Frontal cortex (tissue), 4 donors: ENCODE results near the gene KCNC1. TPM values are rescaled to one million over a fixed set of nuclear protein-coding genes. Genes with fewer than 3 reads are reported as not detected.

ENCODE experiments used
- DNase-seq, 2 donors: peaks; one replicate each; pipeline ENCODE4 v3.0.0; 2012; ENCODE audit warnings: low spot score in 2 of 2
- FAIRE-seq: peaks from 2 replicates; lab custom pipeline; 2012; peaks lifted over from hg19 to GRCh38; lab: Jason Lieb, UNC
- total RNA-seq: library from RNA; depleted of rRNA; stranded (reverse); fragments of >200 nt; gene quantifications from one replicate; pipeline ENCODE4 v1.2.3, GENCODE V29; 2014
- donor health status: control.
- donor health status: control.
- donor health status: control.

KCNC1 gene
- total RNA-seq, 1 donor from 2014 or later: 5.3 TPM

DNA sequence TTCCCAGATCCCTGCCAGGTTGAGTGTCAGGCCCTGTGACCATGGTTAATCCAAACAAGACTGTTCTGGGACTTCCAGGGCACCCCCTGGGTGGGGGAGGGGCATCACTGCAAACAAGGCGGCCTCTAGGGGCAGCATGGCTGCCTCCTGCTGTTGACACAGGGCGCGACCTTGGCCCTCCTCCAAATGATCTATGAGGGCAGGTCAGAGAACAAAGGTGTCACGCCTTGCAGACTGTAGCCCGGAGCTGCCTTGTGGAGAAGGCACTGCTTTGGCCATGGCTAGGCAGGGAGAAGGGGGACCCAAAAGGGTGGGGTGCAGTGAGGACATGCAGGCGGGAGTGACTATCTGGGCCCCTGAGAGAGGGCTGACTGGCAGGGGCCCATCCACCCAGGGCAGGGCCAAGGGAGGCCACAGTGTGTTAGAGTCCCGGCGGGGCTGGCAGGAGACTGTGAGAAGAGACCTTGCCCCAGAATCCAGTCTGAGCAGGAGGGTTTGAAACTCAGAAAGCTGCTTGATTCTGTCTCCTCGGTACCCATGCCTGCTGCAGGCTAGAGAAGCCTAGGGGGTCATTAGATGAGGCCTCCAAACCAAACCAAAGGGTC, 35.6 kb downstream of the KCNC1 start:
- FAIRE-seq (no peak), DNase-seq (no peak)

DNA sequence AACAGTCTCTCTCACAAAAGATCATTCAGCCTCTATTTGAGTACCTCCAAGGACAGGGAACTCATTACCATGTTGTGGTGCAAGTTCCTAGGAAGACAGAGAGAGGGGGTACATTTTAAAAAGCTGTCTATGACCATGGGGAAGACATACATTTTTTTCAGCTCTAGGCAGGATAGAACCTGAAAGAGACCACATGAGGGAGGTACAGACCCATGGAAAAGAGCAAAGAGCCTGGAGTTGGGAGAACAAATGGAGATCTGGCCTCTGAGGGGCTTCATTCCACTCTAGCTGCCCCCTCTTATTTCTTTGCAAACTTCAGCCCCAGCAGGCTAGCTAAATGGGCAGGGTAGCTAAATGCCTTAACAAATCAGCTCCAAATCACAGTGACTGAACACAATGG, 36.3 kb downstream of the KCNC1 start:
- FAIRE-seq (no peak), DNase-seq (no peak)

DNA sequence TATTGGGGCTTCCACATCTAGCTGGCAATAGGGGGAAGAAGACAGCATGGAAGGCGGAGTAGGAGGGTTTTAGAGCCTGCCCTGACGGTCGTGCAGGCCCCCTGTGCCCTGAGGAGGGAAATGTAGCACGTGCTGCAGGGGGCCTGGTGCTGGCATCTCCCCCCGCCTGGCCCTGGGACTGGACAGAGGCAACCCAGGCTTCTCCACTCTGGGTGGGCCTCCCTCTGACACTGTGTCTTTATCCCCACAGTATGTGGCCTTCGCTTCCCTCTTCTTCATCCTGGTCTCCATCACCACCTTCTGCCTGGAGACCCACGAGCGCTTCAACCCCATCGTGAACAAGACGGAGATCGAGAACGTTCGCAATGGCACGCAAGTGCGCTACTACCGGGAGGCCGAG, 36.8 kb downstream of the KCNC1 start:
- no peak for DNase-seq
- FAIRE-seq: no peak

DNA sequence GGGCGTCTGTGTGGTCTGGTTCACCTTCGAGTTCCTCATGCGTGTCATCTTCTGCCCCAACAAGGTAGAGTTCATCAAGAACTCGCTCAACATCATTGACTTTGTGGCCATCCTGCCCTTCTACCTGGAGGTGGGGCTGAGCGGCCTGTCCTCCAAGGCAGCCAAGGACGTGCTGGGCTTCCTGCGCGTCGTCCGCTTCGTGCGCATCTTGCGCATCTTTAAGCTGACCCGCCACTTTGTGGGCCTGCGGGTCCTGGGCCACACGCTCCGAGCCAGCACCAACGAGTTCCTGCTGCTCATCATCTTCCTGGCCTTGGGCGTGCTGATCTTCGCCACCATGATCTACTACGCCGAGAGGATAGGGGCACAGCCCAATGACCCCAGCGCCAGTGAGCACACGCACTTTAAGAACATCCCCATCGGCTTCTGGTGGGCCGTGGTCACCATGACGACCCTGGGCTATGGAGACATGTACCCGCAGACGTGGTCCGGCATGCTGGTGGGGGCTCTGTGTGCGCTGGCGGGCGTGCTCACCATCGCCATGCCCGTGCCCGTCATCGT, 37.3 kb downstream of the KCNC1 start:
- no peak for DNase-seq
- no peak for FAIRE-seq

DNA sequence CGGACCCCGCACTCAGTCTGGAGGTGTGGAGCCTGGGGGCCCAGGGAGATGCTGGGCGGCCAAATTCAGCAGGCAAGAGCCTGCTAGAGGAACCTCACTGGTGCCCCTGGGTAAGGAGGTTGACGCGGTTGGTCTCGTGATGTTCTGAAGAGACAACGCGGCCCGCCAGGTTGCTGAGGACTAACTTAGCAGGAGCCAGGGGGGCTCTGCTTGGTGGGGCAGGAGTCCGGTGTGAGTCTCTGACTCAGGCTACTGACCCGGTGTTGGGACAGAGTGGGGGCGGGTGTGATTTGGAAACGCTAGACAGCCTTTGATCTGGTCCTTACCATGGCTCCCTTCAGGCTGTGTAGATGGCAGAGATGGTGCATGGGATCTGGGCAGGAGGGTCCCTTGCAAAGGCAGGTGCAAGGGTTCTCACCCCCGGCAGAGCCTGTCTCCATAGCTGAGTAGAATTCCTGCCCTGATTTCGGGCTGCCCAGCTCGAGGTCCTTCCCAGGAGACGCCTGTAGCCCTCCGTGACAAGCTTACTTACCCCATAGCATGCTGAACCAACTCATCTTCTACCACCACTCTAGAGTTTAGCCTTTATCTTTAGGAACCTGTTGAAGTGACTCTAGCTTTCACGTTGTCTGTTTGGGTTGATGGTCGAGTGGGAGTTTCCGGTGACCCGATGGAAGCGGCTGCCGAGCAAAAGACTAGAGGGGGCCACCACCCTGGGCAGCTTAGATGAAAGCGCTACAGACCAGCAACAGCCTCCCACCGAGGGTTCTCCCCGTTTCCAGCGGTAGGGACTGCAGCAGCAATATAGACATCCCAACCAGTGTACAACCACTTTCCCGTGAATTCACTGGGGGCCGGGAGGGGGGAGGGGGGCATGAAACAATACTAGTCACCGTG, 38.4 kb downstream of the KCNC1 start:
- DNase-seq (no peak), FAIRE-seq (no peak)

DNA sequence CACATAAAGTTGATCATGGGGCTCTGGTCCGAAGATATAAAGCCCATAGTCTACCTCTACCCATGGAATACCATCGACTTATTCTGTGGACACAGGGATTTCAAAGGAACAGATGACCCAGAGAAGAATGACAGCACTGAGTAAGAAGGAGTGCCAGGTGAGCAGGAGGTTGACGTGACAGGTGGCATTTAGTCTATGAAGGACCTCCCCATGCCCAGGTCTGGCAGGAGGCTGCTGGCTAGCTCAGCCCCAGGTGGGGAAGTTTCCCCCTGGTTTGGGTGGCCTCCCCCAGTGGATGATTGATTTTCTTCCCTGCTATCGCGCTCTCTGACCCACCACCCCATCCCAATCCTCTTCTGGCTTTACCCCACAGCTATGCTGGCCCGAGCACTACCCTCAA, 39.1 kb downstream of the KCNC1 start:
- FAIRE-seq (no peak), DNase-seq (no peak)

DNA sequence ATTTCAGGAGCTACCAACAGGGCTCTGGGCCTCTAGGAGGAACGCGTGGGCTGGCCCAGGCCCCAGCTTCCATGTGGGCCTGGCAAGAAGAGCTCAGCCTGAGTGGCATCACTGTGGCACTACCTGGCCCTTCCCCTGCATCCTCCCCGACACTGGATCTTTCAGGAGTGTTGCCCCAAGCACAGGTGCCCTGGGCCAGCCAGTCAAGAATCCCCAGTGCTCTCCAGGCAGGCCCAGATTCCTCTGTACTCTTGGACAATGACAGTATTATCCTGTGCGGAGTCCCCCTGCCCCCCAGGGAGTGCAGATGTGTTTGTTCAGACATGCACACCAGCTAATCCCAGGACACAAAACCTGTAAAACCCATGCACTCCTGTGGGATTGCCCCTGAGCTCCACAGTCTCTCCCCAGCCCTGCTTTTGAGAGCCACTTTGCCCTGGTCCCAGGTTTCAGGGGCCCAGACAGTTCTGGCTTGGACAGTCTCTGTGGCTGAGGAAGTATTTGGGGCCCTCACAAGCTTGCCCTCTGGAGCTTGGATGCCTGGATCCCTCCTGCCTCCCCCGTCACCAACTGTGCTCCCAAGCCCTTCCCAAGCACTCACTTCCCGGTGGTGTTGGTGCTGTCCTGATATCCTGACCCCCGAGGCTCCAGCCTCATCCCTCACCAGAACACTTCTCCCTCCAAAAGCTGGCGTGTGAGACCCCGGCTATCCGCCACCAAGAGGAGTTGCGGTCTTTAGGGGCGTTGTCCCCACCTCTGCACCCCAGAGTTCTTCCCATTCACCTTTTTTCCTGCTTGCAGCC, 39.9 kb downstream of the KCNC1 start:
- DNase-seq: no peak
- FAIRE-seq: no peak

DNA sequence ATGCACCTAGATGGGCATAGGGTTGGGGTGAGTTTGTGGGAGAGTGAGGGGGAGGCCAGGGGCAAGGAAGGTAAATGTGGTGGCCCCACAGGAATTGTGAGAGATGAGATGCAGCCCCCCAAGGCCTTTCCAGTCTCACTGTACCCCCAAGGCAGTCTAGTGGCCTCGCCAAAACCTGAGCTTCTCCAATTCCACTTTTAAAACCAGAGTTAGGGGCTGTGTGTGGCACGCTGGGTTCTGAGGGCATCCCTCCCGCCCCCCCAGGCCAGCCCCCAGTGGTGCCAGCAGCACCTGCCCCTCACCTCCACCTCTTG, 40.4 kb downstream of the KCNC1 start:
- FAIRE-seq: no peak
- DNase-seq: no peak

DNA sequence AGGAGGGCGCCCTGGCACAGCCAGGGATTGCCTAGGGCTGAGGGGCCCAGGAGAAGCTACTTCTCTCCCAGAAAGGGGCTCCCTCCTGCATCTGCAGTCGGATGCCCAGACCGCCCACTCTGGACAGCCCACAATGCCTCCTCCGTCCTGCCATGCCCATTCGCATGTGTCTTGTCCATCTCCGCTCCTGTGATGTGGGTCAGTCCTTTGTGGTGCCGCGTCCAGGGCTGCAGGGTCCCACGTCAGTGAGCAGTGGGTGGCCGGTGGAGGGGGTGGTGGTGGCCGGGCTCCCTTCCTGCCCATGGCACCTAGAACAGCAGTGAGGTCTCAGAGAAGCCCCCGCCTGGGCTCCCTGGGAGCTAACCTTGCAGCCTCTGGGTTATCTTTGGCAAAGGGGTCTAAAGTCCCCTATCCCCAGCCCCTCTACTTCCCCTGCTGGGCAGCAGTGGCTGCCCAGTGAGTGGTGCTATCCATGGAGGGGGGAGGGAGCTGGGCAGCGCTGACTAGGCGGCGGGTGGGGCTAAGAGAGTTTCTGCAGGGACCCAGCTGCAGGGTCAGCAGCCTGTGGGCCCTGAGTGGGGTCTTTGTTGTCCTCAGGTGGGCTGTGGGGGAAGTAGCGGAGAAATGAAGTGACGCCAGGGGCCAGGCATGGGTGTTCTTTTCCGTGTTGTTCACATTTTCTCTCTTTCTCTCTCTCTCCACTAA, 41.1 kb downstream of the KCNC1 start:
- DNase-seq (no peak), FAIRE-seq (no peak)

GRCh38 chr11:17776212-17776875, 41.8 kb downstream of the KCNC1 start:
- DNase-seq (no peak), FAIRE-seq (no peak)

- DNase-seq (no peak), FAIRE-seq (no peak)
These were observed 42.6 kb downstream of the KCNC1 start for GRCh38 chr11:17777086-17777737.

GRCh38 chr11:17777738-17778091, 43.1 kb downstream of the KCNC1 start:
- no peak for DNase-seq
- no peak for FAIRE-seq

DNA sequence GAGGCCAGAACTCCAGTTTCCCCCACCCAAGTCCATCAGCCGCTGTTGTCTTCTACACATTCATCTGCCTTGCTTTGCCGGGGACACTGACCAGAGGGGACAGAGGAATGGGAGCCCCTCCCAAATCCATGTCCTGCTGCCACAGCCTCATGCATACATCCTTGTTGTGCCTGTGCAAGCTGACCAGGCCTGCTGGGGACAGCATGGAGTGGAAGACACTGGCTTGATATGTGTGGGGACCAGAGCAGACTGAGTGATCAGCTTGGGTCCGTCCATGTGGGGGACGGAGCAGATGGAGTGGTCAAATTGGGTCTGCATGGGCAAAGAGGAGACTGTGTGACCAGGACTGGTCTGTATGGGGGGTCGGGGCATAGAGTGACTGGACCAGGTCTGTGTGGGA, 43.8 kb downstream of the KCNC1 start:
- no peak for DNase-seq
- no peak for FAIRE-seq

GRCh38 chr11:17778956-17779860, 44.6 kb downstream of the KCNC1 start:
- no peak for DNase-seq
- no peak for FAIRE-seq

DNA sequence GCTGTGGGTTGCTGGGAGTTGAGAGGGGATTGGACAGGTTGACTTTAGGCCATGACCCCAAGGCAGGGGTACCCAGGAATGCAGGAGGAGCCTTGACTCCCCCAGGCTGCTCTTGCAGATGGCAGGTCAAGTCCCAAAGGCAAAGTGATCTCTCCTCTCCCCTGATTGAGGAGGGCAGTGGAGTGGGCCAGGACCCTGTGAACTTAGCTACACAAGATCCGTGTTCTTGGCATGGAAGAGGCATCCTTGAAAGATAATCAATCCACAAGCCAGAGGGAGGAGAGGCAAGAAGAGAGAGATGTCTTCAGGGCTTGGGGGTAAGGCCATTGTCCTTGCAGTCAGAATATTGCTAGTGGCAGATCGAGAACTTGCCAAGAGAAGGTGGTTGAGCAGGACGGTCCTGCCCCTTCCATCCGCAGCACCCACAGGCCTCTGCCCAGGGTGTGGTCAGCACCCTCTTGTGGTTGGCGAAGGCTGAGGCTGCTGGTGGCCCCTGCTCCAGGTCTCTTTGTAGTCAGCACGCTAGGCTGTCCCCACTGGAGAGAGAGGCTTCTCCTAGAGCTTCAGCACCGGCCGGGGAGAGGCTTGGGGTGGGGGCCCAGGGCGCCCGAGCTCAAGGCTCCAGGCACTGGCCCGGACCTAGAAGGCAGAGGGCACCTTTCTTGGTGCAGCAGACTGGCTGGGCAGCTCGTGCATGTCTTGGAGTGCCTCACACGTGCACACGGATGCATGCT, 45.4 kb downstream of the KCNC1 start:
- no peak for FAIRE-seq
- no peak for DNase-seq

DNA sequence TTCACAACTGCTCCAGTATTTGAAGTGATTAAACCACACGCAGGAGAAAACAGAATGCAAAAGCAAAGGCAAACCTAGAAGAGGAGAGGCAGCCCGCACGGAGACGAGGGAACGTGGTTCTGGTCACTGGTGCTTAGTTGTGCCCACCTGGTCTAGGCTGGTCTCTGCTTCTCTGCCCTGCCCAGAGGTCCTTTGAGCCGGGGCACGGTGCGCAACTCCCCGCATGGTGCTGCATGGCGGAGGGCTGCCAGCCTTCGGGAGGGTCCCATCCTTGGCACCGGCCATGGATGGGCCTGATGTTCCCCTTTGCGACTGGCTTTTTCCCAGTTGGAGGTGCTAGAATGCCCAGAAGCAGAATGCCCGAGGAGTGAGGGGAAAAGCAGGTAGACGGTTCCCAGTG, 46.1 kb downstream of the KCNC1 start:
- FAIRE-seq: no peak
- DNase-seq: no peak

GRCh38 chr11:17781221-17781620, 46.6 kb downstream of the KCNC1 start:
- DNase-seq: no peak
- no peak for FAIRE-seq
